HepG2 (cell line): ENCODE results near the gene CDKN2A. TPM values are rescaled to one million over a fixed set of nuclear protein-coding genes. Genes with fewer than 3 reads are reported as not detected.

Experiments
- ATAC-seq: fragments of 200-7000 bp; cut with Tn5 transposase; 3 replicates; pipeline ENCODE4 v1.9.1; 2020; ENCODE audit warnings: mild to moderate bottlenecking, moderate library complexity
- BruUV-seq: library from RNA; stranded (reverse); fragments of 400-500 nt; replicated peaks from 2 replicates; lab custom pipeline; 2021; lab: Mats Ljungman, UMichigan
- CTCF ChIA-PET: fragments of 300-600 bp; formaldehyde crosslinking; extraction: SDS; loops from one replicate; lab custom pipeline; 2021; ENCODE audit warnings: low total read pairs, inconsistent platforms, low intra/inter-chr PET ratio; lab: Yijun Ruan, JAX
- POLR2A ChIA-PET: fragments of 350-600 bp; sonication (Branson Sonifier 250); formaldehyde crosslinking; loops from one replicate; lab custom pipeline; 2020; ENCODE audit warnings: antibody characterized with exemption, inconsistent platforms; lab: Yijun Ruan, JAX
- DNase-seq: peaks from one replicate; pipeline ENCODE4 v3.0.0-alpha.2; 2015; ENCODE audit warnings: low spot score
- FAIRE-seq: peaks from 3 replicates; lab custom pipeline; 2011; peaks lifted over from hg19 to GRCh38; lab: Jason Lieb, UNC
- H2AFZ ChIP-seq: one replicate; pipeline ENCODE4 v1.6.1; 2011; ENCODE audit warnings: low read length, inconsistent platforms
- H3K27ac ChIP-seq: fragments of 300-600 bp; 3 replicates; pipeline ENCODE4 v1.8.0; 2011; ENCODE audit warnings: mixed run types, mild to moderate bottlenecking, mixed read lengths, low read length, inconsistent platforms; ENCODE audit not compliant: insufficient read depth; ENCODE audit errors: extremely low read length
- H3K27me3 ChIP-seq, 2 experiments: fragments of 200-600 bp in 1 of 2; 2 replicates in 1 of 2; 3 replicates in 1 of 2; pipeline versions ENCODE4 v1.6.0 to v1.8.0; 2011; ENCODE audit warnings: low read length in 2 of 2, mild to moderate bottlenecking in 2 of 2, moderate library complexity in 2 of 2, inconsistent platforms in 1 of 2; ENCODE audit not compliant: insufficient read depth in 2 of 2, control insufficient read depth in 1 of 2
- H3K36me3 ChIP-seq, 2 experiments: fragments of 200-600 bp in 1 of 2; replicated peaks in 1 of 2; 2 replicates in 1 of 2; 3 replicates in 1 of 2; pipeline versions ENCODE4 v1.5.1 to v1.8.0; 2011; ENCODE audit warnings: low read length in 2 of 2, inconsistent platforms in 1 of 2; ENCODE audit not compliant: insufficient read depth in 2 of 2, control insufficient read depth in 1 of 2
- H3K4me1 ChIP-seq: 2 replicates; pipeline ENCODE4 v1.5.1; 2012; ENCODE audit warnings: low read length, inconsistent platforms; ENCODE audit not compliant: insufficient read depth
- H3K4me2 ChIP-seq: 2 replicates; pipeline ENCODE4 v1.6.0; 2011; ENCODE audit warnings: low read depth, low read length, inconsistent platforms
- H3K4me3 ChIP-seq, 3 experiments: fragments of 200-600 bp in 1 of 3; sonication (generic), shearing (Covaris generic) in 1 of 3; replicated peaks in 1 of 3; 2 replicates each; pipeline ENCODE4 v1.5.1; 2011 to 2016; ENCODE audit warnings: low read length in 3 of 3, inconsistent platforms in 2 of 3, low read depth in 2 of 3, mild to moderate bottlenecking in 2 of 3, control low read depth in 1 of 3, mixed read lengths in 1 of 3; ENCODE audit not compliant: insufficient read depth in 1 of 3
- H3K79me2 ChIP-seq: one replicate; pipeline ENCODE4 v1.6.1; 2011; ENCODE audit warnings: low read length, inconsistent platforms; ENCODE audit not compliant: insufficient read depth
- H3K9ac ChIP-seq: 2 replicates; pipeline ENCODE4 v1.6.0; 2011; ENCODE audit warnings: mild to moderate bottlenecking, low read depth, low read length, inconsistent platforms; ENCODE audit not compliant: insufficient read depth
- H3K9me3 ChIP-seq: 2 replicates; pipeline ENCODE4 v1.5.1; 2012; ENCODE audit warnings: mild to moderate bottlenecking, low read length
- H4K20me1 ChIP-seq: 2 replicates; pipeline ENCODE4 v1.6.0; 2011; ENCODE audit warnings: inconsistent platforms, mild to moderate bottlenecking, low read length, moderate library complexity; ENCODE audit not compliant: insufficient read depth
- HCFC1 ChIP-seq: fragments of 150-350 bp; IDR thresholded peaks from 2 replicates; pipeline ENCODE4 v1.6.1; 2014; ENCODE audit warnings: low read depth, low read length
- NFATC3 ChIP-seq: sonication (generic); formaldehyde crosslinking; IDR thresholded peaks from 2 replicates; pipeline ENCODE4 v1.5.1; 2020; ENCODE audit warnings: mild to moderate bottlenecking, missing genetic modification reagents
- PAF1 ChIP-seq: IDR thresholded peaks from 2 replicates; pipeline ENCODE4 v1.6.1; 2016; ENCODE audit warnings: missing genetic modification reagents, missing compliant biosample characterization
- SKI ChIP-seq: fragments of 450-650 bp; IDR thresholded peaks from one replicate; pipeline ENCODE4 v1.6.1; 2018; ENCODE audit warnings: mild to moderate bottlenecking; ENCODE audit not compliant: partially characterized antibody
- ZNF775 ChIP-seq: sonication (generic); formaldehyde crosslinking; IDR thresholded peaks from 2 replicates; pipeline ENCODE4 v1.4.0; 2020; ENCODE audit warnings: missing genetic modification reagents, mild to moderate bottlenecking, moderate library complexity, borderline replicate concordance
- ZNF784 ChIP-seq: sonication (generic); formaldehyde crosslinking; IDR thresholded peaks from 2 replicates; pipeline ENCODE4 v1.5.1; 2020; ENCODE audit warnings: missing genetic modification reagents, mild to moderate bottlenecking, borderline replicate concordance
- WGBS: methylation state at CpG from one replicate; pipeline ENCODE4 v1.1.6; 2017; ENCODE audit warnings: low lambda C conversion rate; 5-methylcytosine and 5-hydroxymethylcytosine counted together
- in situ Hi-C: cut with HindIII; loops from 2 replicates; pipeline ENCODE4 v1.10.0; 2017; ENCODE audit warnings: low pct_unique_long_range_greater_than_20kb; ENCODE audit not compliant: extremely low pct_ligation_motif_present
- intact Hi-C: fragments of 100-400 bp; cut with micrococcal nuclease; formaldehyde crosslinking; loops from one replicate; pipeline ENCODE4 v1.10.0; 2022; ENCODE audit not compliant: unreplicated experiment
- polyA plus RNA-seq, 8 experiments: library from polyadenylated mRNA; depleted of rRNA in 3 of 8; stranded (reverse) in 7 of 8; unstranded in 1 of 8; fragments of >200 nt; fragmentation: Illumina TruSeq in 4 of 8; extraction: Trizol in 4 of 8; gene quantifications; 2 replicates each; pipeline versions ENCODE4 v1.2.1 to v1.2.3, GENCODE V29; 2011 to 2016; ENCODE audit warnings: low read depth in 4 of 8, missing spikeins in 1 of 8, mixed read lengths in 1 of 8; ENCODE audit not compliant: insufficient read depth in 1 of 8
- total RNA-seq, 5 experiments: library from RNA; depleted of rRNA; stranded (reverse); fragments of >200 nt; fragmentation: Illumina TruSeq; extraction: Trizol; gene quantifications; 2 replicates each; pipeline ENCODE4 v1.2.3, GENCODE V29; 2016; ENCODE audit warnings: low read depth in 1 of 5

CDKN2A gene
- total and polyA plus RNA-seq, 2 of the 13 experiments (the other 11 are each of a cell fraction or from before 2014, with no cell fraction given): 4.2 to 4.8 TPM

- intact Hi-C loops: no loop called here
- Histone ChIP-seq H3K36me3 (no peaks in the 10 kb centered on the region), H3K4me3 (no peak overlapping the region), H3K9ac (no peak overlapping the region), H3K79me2 (no peaks in the 10 kb centered on the region), H3K9me3 (no peaks in the 10 kb centered on the region), H3K4me2 (no peak overlapping the region), H3K27me3 (peaks cover under 1 to 37% of the 10 kb centered on the region in 2 experiments; a peak in 3 of 5 replicates), H3K4me1 (peaks cover 17% of the 10 kb centered on the region), H3K27ac (no peak overlapping the region), H2AFZ (no peak overlapping the region), H4K20me1 (no peaks in the 10 kb centered on the region)
- TF ChIP-seq ZNF775 (CRISPR knock-in tag) (no peak), HCFC1 (no peak), ZNF784 (CRISPR knock-in tag) (no peak), SKI (no peak), NFATC3 (CRISPR knock-in tag) (no peak), PAF1 (CRISPR knock-in tag) (no peak)
- FAIRE-seq: no peak
- CTCF ChIA-PET: no interaction called here
- no peak for DNase-seq
- WGBS: 81% methylated on average over 24 of the region's 24 CpGs
- no peak for ATAC-seq
- no TSS peak for BruUV-seq
- in situ Hi-C loops: no loop called here
- POLR2A ChIA-PET: no interaction called here
Measured at GRCh38 chr9:21969951-21970799, 24.0 kb downstream of the CDKN2A start.
